BLaER1 (cell line): ENCODE results near the gene ANKRD53.
A peak's percentile ranks its signal among the peaks of the same experiment; 100 is the strongest.

ENCODE experiments used
- H3K27ac ChIP-seq: shearing (Covaris generic); formaldehyde crosslinking; 2 replicates; pipeline ENCODE4 v1.8.1; 2022
- H3K27me3 ChIP-seq: shearing (Covaris generic); formaldehyde crosslinking; 2 replicates; pipeline ENCODE4 v1.8.1; 2022
- H3K36me3 ChIP-seq: shearing (Covaris generic); formaldehyde crosslinking; 2 replicates; pipeline ENCODE4 v1.8.1; 2022
- H3K4me1 ChIP-seq: shearing (Covaris generic); formaldehyde crosslinking; 2 replicates; pipeline ENCODE4 v1.8.1; 2022
- H3K4me2 ChIP-seq: shearing (Covaris generic); formaldehyde crosslinking; 2 replicates; pipeline ENCODE4 v1.8.1; 2022
- H3K4me3 ChIP-seq: shearing (Covaris generic); formaldehyde crosslinking; 2 replicates; pipeline ENCODE4 v1.8.1; 2022
- H3K9ac ChIP-seq: shearing (Covaris generic); formaldehyde crosslinking; 2 replicates; pipeline ENCODE4 v1.8.1; 2022
- H3K9me3 ChIP-seq: shearing (Covaris generic); formaldehyde crosslinking; 2 replicates; pipeline ENCODE4 v1.8.1; 2022
- H4K20me1 ChIP-seq: shearing (Covaris generic); formaldehyde crosslinking; 2 replicates; pipeline ENCODE4 v1.8.1; 2022
- Cebpa-rat ChIP-seq: shearing (Covaris generic); IDR thresholded peaks from 2 replicates; pipeline ENCODE4 v1.8.1; 2022

ANKRD53 gene

GRCh38 chr2:70943205-70943871 lies 35.1 kb upstream of the ANKRD53 start:
- no peak for TF ChIP-seq Cebpa-rat
- H3K27ac ChIP-seq, result no peak overlapping the region
- H3K4me3 ChIP-seq, result no peak overlapping the region
- no peaks in the 10 kb centered on the region for H3K27me3 ChIP-seq
- H4K20me1 ChIP-seq, result no peaks in the 10 kb centered on the region
- H3K9me3 ChIP-seq, result no peaks in the 10 kb centered on the region
- peaks cover 22% of the 10 kb centered on the region for H3K4me1 ChIP-seq
- H3K9ac ChIP-seq, result no peak overlapping the region
- 0 out of 2 replicates have a peak, but pooled peaks cover 8% of the 10 kb centered on the region for H3K36me3 ChIP-seq
- no peak overlapping the region for H3K4me2 ChIP-seq

- no peak overlapping the region for H3K27ac ChIP-seq
- H3K9me3 ChIP-seq, result no peaks in the 10 kb centered on the region
- H3K27me3 ChIP-seq, result no peaks in the 10 kb centered on the region
- peaks cover 22% of the 10 kb centered on the region for H3K4me1 ChIP-seq
- no peaks in the 10 kb centered on the region for H4K20me1 ChIP-seq
- no peak for TF ChIP-seq Cebpa-rat
- no peak overlapping the region for H3K9ac ChIP-seq
- H3K4me3 ChIP-seq, result no peak overlapping the region
- H3K4me2 ChIP-seq, result no peak overlapping the region
- 0 out of 2 replicates have a peak, but pooled peaks cover 8% of the 10 kb centered on the region for H3K36me3 ChIP-seq
Observed at GRCh38 chr2:70944111-70944690, 34.2 kb upstream of the ANKRD53 start.

- Histone ChIP-seq H3K4me3 (peak overlapping the region; percentile 62), H3K27me3 (no peaks in the 10 kb centered on the region), H3K4me2 (peak overlapping the region; percentile 86)
Observed at GRCh38 chr2:70946832-70947442, 31.5 kb upstream of the ANKRD53 start.

GRCh38 chr2:70947556-70948184 lies 30.8 kb upstream of the ANKRD53 start:
- H3K9ac ChIP-seq, result peak overlapping the region; percentile 65
- H3K27me3 ChIP-seq, result no peaks in the 10 kb centered on the region
- peaks cover 22% of the 10 kb centered on the region for H3K4me1 ChIP-seq
- peak overlapping the region; percentile 86 for H3K4me2 ChIP-seq
- H3K4me3 ChIP-seq, result peak overlapping the region; percentile 62
- no peak overlapping the region for H3K27ac ChIP-seq
- H3K36me3 ChIP-seq, result no peaks in the 10 kb centered on the region
- no peak for TF ChIP-seq Cebpa-rat
- no peaks in the 10 kb centered on the region for H4K20me1 ChIP-seq
- no peaks in the 10 kb centered on the region for H3K9me3 ChIP-seq

More at GRCh38 chr2:70946832-70947442, 31.5 kb upstream of the ANKRD53 start:
- Histone ChIP-seq H3K4me1 (peaks cover 22% of the 10 kb centered on the region), H4K20me1 (no peaks in the 10 kb centered on the region), H3K27ac (no peak overlapping the region; the same call in 1 of the 2 replicates), H3K9ac (peak overlapping the region; percentile 65; the same call in 1 of the 2 replicates), H3K9me3 (no peaks in the 10 kb centered on the region), H3K36me3 (0 out of 2 replicates have a peak, but pooled peaks cover 4% of the 10 kb centered on the region)
- no peak for TF ChIP-seq Cebpa-rat

- Histone ChIP-seq H3K4me1 (peaks cover 22% of the 10 kb centered on the region), H3K27ac (no peak overlapping the region), H4K20me1 (no peaks in the 10 kb centered on the region), H3K4me2 (peak overlapping the region; percentile 86), H3K9me3 (no peaks in the 10 kb centered on the region), H3K9ac (peak overlapping the region; percentile 65), H3K36me3 (no peaks in the 10 kb centered on the region), H3K27me3 (no peaks in the 10 kb centered on the region), H3K4me3 (peak overlapping the region; percentile 62)
- TF ChIP-seq Cebpa-rat, result no peak
Observed at GRCh38 chr2:70948337-70949003, 30.0 kb upstream of the ANKRD53 start.

- Histone ChIP-seq H3K9ac (no peak overlapping the region), H3K27me3 (no peaks in the 10 kb centered on the region), H3K9me3 (no peaks in the 10 kb centered on the region), H3K4me1 (peaks cover 22% of the 10 kb centered on the region), H3K27ac (no peak overlapping the region), H3K4me2 (no peak overlapping the region), H3K36me3 (no peaks in the 10 kb centered on the region), H3K4me3 (no peak overlapping the region), H4K20me1 (no peaks in the 10 kb centered on the region)
- TF ChIP-seq Cebpa-rat, result no peak
Observed at GRCh38 chr2:70949086-70949485, 29.3 kb upstream of the ANKRD53 start.

- H4K20me1 ChIP-seq, result no peaks in the 10 kb centered on the region
- H3K4me1 ChIP-seq, result peaks cover 17% of the 10 kb centered on the region
- no peak overlapping the region for H3K27ac ChIP-seq
- no peak overlapping the region for H3K4me3 ChIP-seq
- no peak overlapping the region for H3K4me2 ChIP-seq
- no peak for TF ChIP-seq Cebpa-rat
- no peaks in the 10 kb centered on the region for H3K9me3 ChIP-seq
- no peaks in the 10 kb centered on the region for H3K27me3 ChIP-seq
- no peak overlapping the region for H3K9ac ChIP-seq
- no peaks in the 10 kb centered on the region for H3K36me3 ChIP-seq
Observed at GRCh38 chr2:70954886-70955285, 23.5 kb upstream of the ANKRD53 start.

GRCh38 chr2:70956141-70956540 lies 22.3 kb upstream of the ANKRD53 start:
- no peaks in the 10 kb centered on the region for H3K9me3 ChIP-seq
- H3K27ac ChIP-seq, result no peak overlapping the region
- no peak overlapping the region for H3K4me3 ChIP-seq
- H3K4me1 ChIP-seq, result peaks cover 22% of the 10 kb centered on the region
- no peaks in the 10 kb centered on the region for H3K27me3 ChIP-seq
- no peaks in the 10 kb centered on the region for H4K20me1 ChIP-seq
- H3K36me3 ChIP-seq, result no peaks in the 10 kb centered on the region
- H3K4me2 ChIP-seq, result no peak overlapping the region
- no peak overlapping the region for H3K9ac ChIP-seq
- no peak for TF ChIP-seq Cebpa-rat

- Histone ChIP-seq H3K9ac (no peak overlapping the region), H3K9me3 (no peaks in the 10 kb centered on the region), H3K4me1 (peaks cover 22% of the 10 kb centered on the region), H3K36me3 (no peaks in the 10 kb centered on the region), H3K4me3 (no peak overlapping the region), H4K20me1 (no peaks in the 10 kb centered on the region), H3K27me3 (no peaks in the 10 kb centered on the region), H3K4me2 (peak overlapping the region; percentile 66), H3K27ac (peak overlapping the region; percentile 68; the same call in 1 of the 2 replicates)
- no peak for TF ChIP-seq Cebpa-rat
Observed at GRCh38 chr2:70957798-70958197, 20.6 kb upstream of the ANKRD53 start.
